ENCODE results near the gene ZKSCAN4. TPM values are rescaled to one million over a fixed set of nuclear protein-coding genes. Genes with fewer than 3 reads are reported as not detected.
A peak's percentile ranks its signal among the peaks of the same experiment; 100 is the strongest.

ZKSCAN4 gene
- total and polyA plus RNA-seq, 5 donors from 2014 or later: 2.1 to 6.3 (median 2.6) TPM

DNA sequence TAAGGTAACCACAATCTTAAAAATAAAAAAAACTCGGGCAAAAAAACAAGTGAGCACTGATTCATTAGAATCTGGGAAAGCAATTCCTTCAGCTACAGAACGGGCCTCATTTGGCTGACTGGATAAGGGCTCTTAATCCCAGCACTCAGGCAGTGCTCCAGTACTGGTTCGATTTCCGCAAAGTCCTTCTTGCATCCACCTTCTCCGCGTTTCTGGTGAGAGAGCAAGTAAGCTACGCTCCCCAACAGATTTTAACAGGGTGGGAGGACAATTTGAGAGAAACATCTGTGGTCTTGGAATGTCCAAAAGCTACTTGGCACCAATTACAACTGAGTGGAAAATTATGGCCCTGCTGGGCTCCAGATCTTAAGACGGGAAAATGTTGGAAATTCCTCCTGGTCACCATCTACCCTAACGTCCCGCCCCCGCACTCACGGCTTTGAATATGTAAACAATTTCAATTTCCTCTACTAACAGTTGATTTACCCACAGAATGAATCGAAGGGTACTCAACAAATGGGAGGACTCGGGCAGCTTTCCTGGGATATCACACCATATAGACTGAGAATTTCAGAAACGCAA, 45.0 kb downstream of the ZKSCAN4 start:
- Mint-ChIP-seq H3K36me3 (peaks cover 4% of the 10 kb centered on the region), H3K4me1 (peaks cover 13 to 27% (median 26%) of the 10 kb centered on the region in 4 donors), H3K27ac (no peak overlapping the region), H3K9me3 (peaks cover 3 to 23% (median 12%) of the 10 kb centered on the region in 7 donors), H3K27me3 (peaks cover 71% of the 10 kb centered on the region), H3K4me3 (peak overlapping the region in 2 of 4 donors; percentile 24 to 75)
- DNase-seq (no peak), ATAC-seq (ENCODE audit: low read depth in 2 of 2) (no peak)
- Histone ChIP-seq H3K27ac (ENCODE audit: insufficient read depth, low read length, poor library complexity, severe bottlenecking) (no peak overlapping the region), H3K36me3 (ENCODE audit: control insufficient read depth, insufficient read depth, low read length) (no peaks in the 10 kb centered on the region), H3K27me3 (ENCODE audit: control insufficient read depth, insufficient read depth, low read length) (peaks cover 62% of the 10 kb centered on the region), H3K9me3 (ENCODE audit: control insufficient read depth in 2 of 2, low read length in 2 of 2) (peaks cover 26 to 41% of the 10 kb centered on the region in 2 experiments), H3K4me3 (ENCODE audit: low read depth, low read length) (no peak overlapping the region), H3K4me1 (ENCODE audit: control insufficient read depth, insufficient read depth, low read length, poor library complexity, severe bottlenecking) (peaks cover 19% of the 10 kb centered on the region)

DNA sequence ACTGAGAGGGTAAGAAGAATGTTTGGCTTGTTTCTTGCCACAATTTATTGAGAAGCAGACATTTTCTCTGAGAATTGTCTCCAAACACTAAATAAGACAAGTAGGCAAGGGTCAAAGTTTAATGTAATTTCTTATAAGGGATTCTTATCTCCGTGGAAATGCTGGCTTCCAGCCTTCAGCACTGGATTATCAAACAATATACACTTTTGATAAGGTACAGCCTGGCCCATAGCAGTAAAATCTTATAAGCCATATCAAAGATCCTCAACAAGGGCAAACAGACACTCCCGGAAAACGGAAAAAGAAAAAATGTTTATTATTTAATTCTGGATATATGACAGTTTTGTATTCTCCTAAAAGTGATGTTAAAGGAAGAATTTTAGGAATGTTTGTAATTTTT, 45.5 kb downstream of the ZKSCAN4 start:
- Histone ChIP-seq H3K4me1 (ENCODE audit: control insufficient read depth, insufficient read depth, low read length, poor library complexity, severe bottlenecking) (peaks cover 16% of the 10 kb centered on the region), H3K9me3 (ENCODE audit: control insufficient read depth in 2 of 2, low read length in 2 of 2) (peaks cover 26 to 41% of the 10 kb centered on the region in 2 experiments), H3K4me3 (ENCODE audit: low read depth, low read length) (no peak overlapping the region), H3K27ac (ENCODE audit: insufficient read depth, low read length, poor library complexity, severe bottlenecking) (no peak overlapping the region), H3K27me3 (ENCODE audit: control insufficient read depth, insufficient read depth, low read length) (peaks cover 60% of the 10 kb centered on the region), H3K36me3 (ENCODE audit: control insufficient read depth, insufficient read depth, low read length) (no peaks in the 10 kb centered on the region)
- ATAC-seq (ENCODE audit: low read depth in 2 of 2): no peak
- DNase-seq: no peak
- H3K27ac Mint-ChIP-seq: peak overlapping the region in 1 of 3 donors; percentile 61
- peaks cover 11 to 26% (median 26%) of the 10 kb centered on the region in 4 donors for H3K4me1 Mint-ChIP-seq
- H3K4me3 Mint-ChIP-seq: no peak overlapping the region
- peaks cover 4% of the 10 kb centered on the region for H3K36me3 Mint-ChIP-seq
- H3K27me3 Mint-ChIP-seq: peaks cover 66% of the 10 kb centered on the region
- H3K9me3 Mint-ChIP-seq: peaks cover 3 to 23% (median 12%) of the 10 kb centered on the region in 7 donors

DNA sequence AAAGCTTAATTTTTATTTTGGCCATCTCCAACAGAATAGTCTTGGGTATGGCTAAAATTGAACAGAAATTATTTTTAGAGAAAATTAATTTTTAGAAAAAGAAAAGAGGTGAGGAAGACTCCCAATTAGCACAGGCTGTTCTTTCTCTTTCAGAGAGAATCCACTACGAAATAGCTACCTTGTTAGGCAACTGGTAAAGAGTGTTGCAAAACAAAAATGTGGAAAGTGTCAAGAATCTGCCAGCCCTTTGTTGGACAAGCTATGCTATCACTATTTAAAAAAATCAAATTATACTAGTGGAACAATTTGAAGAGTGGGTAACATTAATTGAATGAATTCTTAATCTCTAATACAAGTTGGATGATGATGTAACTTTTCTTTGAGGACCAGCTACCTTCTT, 46.2 kb downstream of the ZKSCAN4 start:
- Mint-ChIP-seq H3K36me3 (peaks cover 4% of the 10 kb centered on the region), H3K4me1 (peaks cover 11 to 28% (median 26%) of the 10 kb centered on the region in 4 donors), H3K9me3 (peaks cover 3 to 23% (median 12%) of the 10 kb centered on the region in 7 donors), H3K27me3 (peaks cover 60% of the 10 kb centered on the region), H3K4me3 (no peak overlapping the region), H3K27ac (no peak overlapping the region)
- Histone ChIP-seq H3K4me3 (ENCODE audit: low read depth, low read length) (no peak overlapping the region), H3K27me3 (ENCODE audit: control insufficient read depth, insufficient read depth, low read length) (peaks cover 60% of the 10 kb centered on the region), H3K4me1 (ENCODE audit: control insufficient read depth, insufficient read depth, low read length, poor library complexity, severe bottlenecking) (peaks cover 16% of the 10 kb centered on the region), H3K36me3 (ENCODE audit: control insufficient read depth, insufficient read depth, low read length) (no peaks in the 10 kb centered on the region), H3K27ac (ENCODE audit: insufficient read depth, low read length, poor library complexity, severe bottlenecking) (no peak overlapping the region), H3K9me3 (ENCODE audit: control insufficient read depth in 2 of 2, low read length in 2 of 2) (peaks cover 26 to 41% of the 10 kb centered on the region in 2 experiments)
- DNase-seq (no peak), ATAC-seq (ENCODE audit: low read depth in 2 of 2) (no peak)

DNA sequence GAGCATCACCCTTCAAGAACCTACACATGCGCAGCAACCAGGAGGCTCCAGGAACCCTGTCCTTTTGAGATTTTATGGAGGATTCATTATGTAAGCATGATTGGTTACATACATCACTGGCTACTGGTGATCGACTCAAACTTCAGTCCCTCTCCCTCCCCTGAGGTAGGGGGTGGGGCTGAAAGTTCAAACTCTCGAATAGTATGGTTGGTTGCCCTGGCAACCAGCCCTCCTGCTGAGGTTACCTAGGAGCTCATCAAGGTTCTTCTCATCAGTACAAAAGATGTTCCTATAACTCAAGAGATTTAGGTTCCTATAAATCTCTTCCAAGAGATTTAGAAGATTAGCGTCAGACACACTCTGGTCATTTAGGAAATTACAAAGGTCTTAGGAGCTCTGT, 48.9 kb downstream of the ZKSCAN4 start:
- Mint-ChIP-seq H3K27ac (no peak overlapping the region), H3K9me3 (peaks cover 5 to 25% (median 17%) of the 10 kb centered on the region in 7 donors), H3K4me1 (peaks cover 11 to 25% (median 19%) of the 10 kb centered on the region in 4 donors), H3K4me3 (no peak overlapping the region), H3K36me3 (peaks cover 4% of the 10 kb centered on the region), H3K27me3 (peaks cover 53% of the 10 kb centered on the region)
- ATAC-seq (ENCODE audit: low read depth in 2 of 2) (no peak), DNase-seq (no peak)
- Histone ChIP-seq H3K27me3 (ENCODE audit: control insufficient read depth, insufficient read depth, low read length) (peaks cover 53% of the 10 kb centered on the region), H3K4me3 (ENCODE audit: low read depth, low read length) (no peak overlapping the region), H3K27ac (ENCODE audit: insufficient read depth, low read length, poor library complexity, severe bottlenecking) (no peak overlapping the region), H3K4me1 (ENCODE audit: control insufficient read depth, insufficient read depth, low read length, poor library complexity, severe bottlenecking) (peaks cover 16% of the 10 kb centered on the region), H3K9me3 (ENCODE audit: control insufficient read depth in 2 of 2, low read length in 2 of 2) (peaks cover 26 to 43% of the 10 kb centered on the region in 2 experiments), H3K36me3 (ENCODE audit: control insufficient read depth, insufficient read depth, low read length) (no peaks in the 10 kb centered on the region)

DNA sequence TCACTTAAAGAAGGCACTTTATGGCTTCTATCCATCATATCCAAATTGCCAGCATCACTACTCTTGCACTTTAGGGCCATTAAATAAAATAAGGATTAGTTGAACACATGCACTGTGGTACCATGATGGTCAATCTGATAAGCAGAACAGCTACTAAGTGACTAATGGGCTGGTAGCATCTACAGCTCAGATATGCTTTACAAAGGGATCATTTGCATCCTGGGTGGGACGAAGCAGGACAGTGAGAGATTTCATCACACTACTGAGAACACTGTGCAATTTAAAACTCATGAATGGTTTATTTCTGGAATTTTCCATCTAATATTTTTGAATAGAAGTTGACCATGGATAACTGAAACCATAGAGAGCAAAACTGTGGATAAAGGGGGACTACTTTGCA, 52.0 kb downstream of the ZKSCAN4 start:
- peaks cover 6 to 36% (median 18%) of the 10 kb centered on the region in 7 donors for H3K9me3 Mint-ChIP-seq

More for the DNA sequence above, 52.0 kb downstream of the ZKSCAN4 start:
- ATAC-seq (ENCODE audit: low read depth in 2 of 2) (no peak), DNase-seq (no peak)
- H3K27me3 Mint-ChIP-seq: peaks cover 21% of the 10 kb centered on the region
- H3K27ac Mint-ChIP-seq: no peak overlapping the region
- H3K36me3 Mint-ChIP-seq: no peaks in the 10 kb centered on the region
- peaks cover 26 to 43% of the 10 kb centered on the region in 2 experiments for H3K9me3 ChIP-seq (ENCODE audit: control insufficient read depth in 2 of 2, low read length in 2 of 2)
- H3K27me3 ChIP-seq (ENCODE audit: control insufficient read depth, insufficient read depth, low read length): peaks cover 41% of the 10 kb centered on the region
- no peak overlapping the region for H3K27ac ChIP-seq (ENCODE audit: insufficient read depth, low read length, poor library complexity, severe bottlenecking)
- no peaks in the 10 kb centered on the region for H3K36me3 ChIP-seq (ENCODE audit: control insufficient read depth, insufficient read depth, low read length)
- peaks cover 7% of the 10 kb centered on the region for H3K4me1 ChIP-seq (ENCODE audit: control insufficient read depth, insufficient read depth, low read length, poor library complexity, severe bottlenecking)
- no peak overlapping the region for H3K4me3 Mint-ChIP-seq
- no peak overlapping the region for H3K4me3 ChIP-seq (ENCODE audit: low read depth, low read length)
- H3K4me1 Mint-ChIP-seq: peaks cover 6 to 13% (median 10%) of the 10 kb centered on the region in 4 donors

Other genes starting within 250 kb of the ZKSCAN4 start
- gene ZNF165, start 171.7 kb downstream of the ZKSCAN4 start, total RNA-seq: 4.3 TPM
- under 1 TPM in 3 of 4 donors, not detected in 1; 0.24 to 0.57 (median 0.40) TPM for gene ZNF165, start 171.7 kb downstream of the ZKSCAN4 start, polyA plus RNA-seq
- 8.0 TPM for gene ZSCAN16, start 127.7 kb downstream of the ZKSCAN4 start, total RNA-seq
- gene ZSCAN16, start 127.7 kb downstream of the ZKSCAN4 start, polyA plus RNA-seq: 10 to 100 TPM; 11.5 to 26.5 (median 14.5) TPM
- 27.4 TPM for gene ZKSCAN8, start 110.4 kb downstream of the ZKSCAN4 start, total RNA-seq
- 1 to 10 TPM in 3 of 4 donors, under 1 TPM in 1; 0.78 to 4.1 (median 1.6) TPM for gene ZKSCAN8, start 110.4 kb downstream of the ZKSCAN4 start, polyA plus RNA-seq
- 0.91 TPM for gene ZSCAN9, start 27.0 kb downstream of the ZKSCAN4 start, total RNA-seq
- 1 to 10 TPM; 2.4 to 6.4 (median 3.7) TPM for gene ZSCAN9, start 27.0 kb downstream of the ZKSCAN4 start, polyA plus RNA-seq
- gene NKAPL, start 7.0 kb upstream of the ZKSCAN4 start, total RNA-seq: not detected
- gene NKAPL, start 7.0 kb upstream of the ZKSCAN4 start, polyA plus RNA-seq: under 1 TPM in 2 of 4 donors, not detected in 2; 0.14 to 0.30 TPM
- gene ZSCAN26, start 14.9 kb upstream of the ZKSCAN4 start, total RNA-seq: 9.6 TPM
- gene ZSCAN26, start 14.9 kb upstream of the ZKSCAN4 start, polyA plus RNA-seq: 10 to 100 TPM; 14.9 to 19.1 (median 17.7) TPM
- 1.0 TPM for gene PGBD1, start 29.3 kb upstream of the ZKSCAN4 start, total RNA-seq
- under 1 TPM; 0.09 to 0.55 (median 0.36) TPM for gene PGBD1, start 29.3 kb upstream of the ZKSCAN4 start, polyA plus RNA-seq
- gene ZSCAN31, start 83.9 kb upstream of the ZKSCAN4 start, total RNA-seq: 0.52 TPM
- under 1 TPM in 1 of 4 donors, not detected in 3; 0.34 TPM for gene ZSCAN31, start 83.9 kb upstream of the ZKSCAN4 start, polyA plus RNA-seq
- gene ZKSCAN3, start 97.7 kb upstream of the ZKSCAN4 start, total RNA-seq: 2.3 TPM
- 1 to 10 TPM; 1.5 to 3.6 (median 3.1) TPM for gene ZKSCAN3, start 97.7 kb upstream of the ZKSCAN4 start, polyA plus RNA-seq
- 2.7 TPM for gene ZSCAN12, start 147.5 kb upstream of the ZKSCAN4 start, total RNA-seq
- gene ZSCAN12, start 147.5 kb upstream of the ZKSCAN4 start, polyA plus RNA-seq: 1 to 10 TPM; 1.2 to 2.2 (median 1.7) TPM
- gene ZSCAN23, start 191.2 kb upstream of the ZKSCAN4 start, total RNA-seq: 0.69 TPM
- gene ZSCAN23, start 191.2 kb upstream of the ZKSCAN4 start, polyA plus RNA-seq: under 1 TPM in 2 of 4 donors, not detected in 2; 0.09 to 0.13 TPM